Mesenchymal stem cell (in vitro differentiated cells and primary cell): ENCODE data around the gene PPTC7.

Experiments used
- DNase-seq: peaks from one replicate; pipeline ENCODE4 v3.0.0-alpha.2; 2013
- H2AFZ ChIP-seq: one replicate; pipeline ENCODE4 v1.6.1; 2013; ENCODE audit warnings: low read depth, mild to moderate bottlenecking, control low read depth, inconsistent platforms, low read length, moderate library complexity
- H2AK5ac ChIP-seq: 2 replicates; pipeline ENCODE4 v1.6.1; 2013; ENCODE audit warnings: low read length, moderate library complexity, mild to moderate bottlenecking, inconsistent platforms; ENCODE audit not compliant: severe bottlenecking
- H2BK120ac ChIP-seq: one replicate; pipeline ENCODE4 v1.6.1; 2013; ENCODE audit warnings: low read depth, mild to moderate bottlenecking, inconsistent platforms, low read length, moderate library complexity
- H2BK12ac ChIP-seq, 2 experiments: one replicate each; pipeline ENCODE4 v1.6.1; 2013; ENCODE audit warnings: inconsistent platforms in 2 of 2, low read length in 2 of 2, mild to moderate bottlenecking in 2 of 2, moderate library complexity in 2 of 2, control low read depth in 1 of 2
- H2BK15ac ChIP-seq: one replicate; pipeline ENCODE4 v1.6.1; 2013; ENCODE audit warnings: mild to moderate bottlenecking, low read depth, inconsistent platforms; ENCODE audit not compliant: poor library complexity, severe bottlenecking
- H2BK5ac ChIP-seq: 2 replicates; pipeline ENCODE4 v1.6.1; 2013; ENCODE audit warnings: low read depth, mild to moderate bottlenecking, low read length, control low read depth, inconsistent platforms; ENCODE audit not compliant: poor library complexity, severe bottlenecking
- H3K14ac ChIP-seq, 2 experiments: one replicate each; pipeline ENCODE4 v1.6.1; 2013; ENCODE audit warnings: inconsistent platforms in 2 of 2, low read length in 2 of 2, control low read depth in 1 of 2, mild to moderate bottlenecking in 1 of 2, moderate library complexity in 1 of 2
- H3K18ac ChIP-seq, 2 experiments: one replicate each; pipeline ENCODE4 v1.6.1; 2013; ENCODE audit warnings: inconsistent platforms in 2 of 2, low read length in 2 of 2, control low read depth in 1 of 2, low read depth in 1 of 2, mild to moderate bottlenecking in 1 of 2
- H3K23ac ChIP-seq, 2 experiments: one replicate each; pipeline ENCODE4 v1.6.1; 2013; ENCODE audit warnings: inconsistent platforms in 2 of 2, low read length in 2 of 2, mild to moderate bottlenecking in 2 of 2, moderate library complexity in 2 of 2, control low read depth in 1 of 2
- H3K27ac ChIP-seq: 2 replicates; pipeline ENCODE4 v1.5.1; 2013; ENCODE audit warnings: mild to moderate bottlenecking, moderate library complexity, low read length, control low read depth, inconsistent platforms; ENCODE audit not compliant: poor library complexity, severe bottlenecking
- H3K27me3 ChIP-seq, 2 experiments: 2 replicates each; pipeline versions ENCODE4 v1.6.1 to v1.7.0; 2013; ENCODE audit warnings: low read length in 2 of 2, mild to moderate bottlenecking in 2 of 2, moderate library complexity in 2 of 2, control low read depth in 1 of 2, inconsistent platforms in 1 of 2; ENCODE audit not compliant: control insufficient read depth in 1 of 2, insufficient read depth in 1 of 2
- H3K36me3 ChIP-seq, 2 experiments: 2 replicates each; pipeline versions ENCODE4 v1.6.1 to v1.7.0; 2013; ENCODE audit warnings: low read length in 2 of 2, control low read depth in 1 of 2, inconsistent platforms in 1 of 2, low read depth in 1 of 2, mild to moderate bottlenecking in 1 of 2; ENCODE audit not compliant: insufficient read depth in 2 of 2, control insufficient read depth in 1 of 2
- H3K4ac ChIP-seq, 2 experiments: one replicate each; pipeline ENCODE4 v1.6.1; 2013; ENCODE audit warnings: inconsistent platforms in 2 of 2, low read length in 2 of 2, mild to moderate bottlenecking in 2 of 2, moderate library complexity in 2 of 2, control low read depth in 1 of 2, low read depth in 1 of 2
- H3K4me1 ChIP-seq: 2 replicates; pipeline ENCODE4 v1.6.1; 2013; ENCODE audit warnings: low read depth, low read length, control low read depth; ENCODE audit not compliant: control insufficient read depth, insufficient read depth
- H3K4me2 ChIP-seq: 2 replicates; pipeline ENCODE4 v1.6.1; 2013; ENCODE audit warnings: low read length, mild to moderate bottlenecking, inconsistent platforms; ENCODE audit not compliant: poor library complexity, severe bottlenecking
- H3K4me3 ChIP-seq, 2 experiments: 2 replicates each; pipeline versions ENCODE4 v1.5.1 to v1.7.0; 2013; ENCODE audit warnings: low read length in 2 of 2, mild to moderate bottlenecking in 2 of 2, control low read depth in 1 of 2, low read depth in 1 of 2; ENCODE audit not compliant: insufficient read depth in 1 of 2
- H3K79me1 ChIP-seq: replicated peaks from 2 replicates; pipeline ENCODE4 v1.6.1; 2013; ENCODE audit warnings: mild to moderate bottlenecking, control low read depth, low read length, inconsistent platforms; ENCODE audit not compliant: poor library complexity, severe bottlenecking
- H3K9ac ChIP-seq: 2 replicates; pipeline ENCODE4 v1.7.0; 2013; ENCODE audit warnings: mild to moderate bottlenecking, low read length, moderate library complexity
- H3K9me3 ChIP-seq: 2 replicates; pipeline ENCODE4 v1.7.0; 2013; ENCODE audit warnings: mild to moderate bottlenecking, low read length; ENCODE audit not compliant: control insufficient read depth
- H4K8ac ChIP-seq: one replicate; pipeline ENCODE4 v1.6.1; 2013; ENCODE audit warnings: inconsistent platforms, mild to moderate bottlenecking, low read length, moderate library complexity
- H4K91ac ChIP-seq: one replicate; pipeline ENCODE4 v1.6.1; 2013; ENCODE audit warnings: mild to moderate bottlenecking, low read length, inconsistent platforms
- WGBS: methylation state at CpG from one replicate; pipeline ENCODE4 v1.1.7; 2013; ENCODE audit warnings: mixed read lengths; 5-methylcytosine and 5-hydroxymethylcytosine counted together

The PPTC7 gene

DNA sequence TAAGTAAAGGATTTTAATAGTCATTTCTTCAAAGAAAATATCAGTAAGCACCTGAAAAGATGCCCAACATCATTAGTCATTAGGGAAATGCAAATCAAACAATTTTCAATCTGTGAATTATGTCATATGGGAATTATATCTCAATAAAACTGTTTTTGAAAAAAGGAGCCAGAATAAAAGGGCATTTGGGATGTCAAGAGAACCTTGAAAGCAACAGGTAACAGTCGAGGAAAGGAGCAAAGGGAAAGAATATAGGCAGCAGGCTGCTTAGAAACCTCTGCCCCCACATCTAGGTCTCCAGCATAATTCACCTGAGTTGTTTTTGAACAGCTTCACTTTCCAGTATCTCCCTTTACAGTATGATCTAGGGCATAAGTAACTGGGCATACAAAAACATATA, 68.8 kb downstream of the PPTC7 start:
- DNase-seq = no peak
- no peaks in the 10 kb centered on the region for H3K4me1 ChIP-seq
- no peak overlapping the region for H2BK5ac ChIP-seq
- H3K79me1 ChIP-seq = no peaks in the 10 kb centered on the region
- no peaks in the 10 kb centered on the region for H3K36me3 ChIP-seq
- no peak overlapping the region for H3K14ac ChIP-seq
- H3K4me3 ChIP-seq = no peak overlapping the region
- H3K27ac ChIP-seq = no peak overlapping the region
- H3K23ac ChIP-seq = no peak overlapping the region
- no peak overlapping the region for H3K4me2 ChIP-seq
- H3K18ac ChIP-seq = no peak overlapping the region
- H3K27me3 ChIP-seq = peaks cover 0 to 3% of the 10 kb centered on the region in 2 experiments
- no peak overlapping the region for H3K9ac ChIP-seq
- 85% methylated on average over 1 of the region's 1 CpG for WGBS
- no peak overlapping the region for H3K4ac ChIP-seq
- H2AK5ac ChIP-seq = no peak overlapping the region
- no peaks in the 10 kb centered on the region for H3K9me3 ChIP-seq
- no peak overlapping the region for H2BK15ac ChIP-seq
- H2BK120ac ChIP-seq = no peak overlapping the region
- no peak overlapping the region for H2BK12ac ChIP-seq
- no peak overlapping the region for H2AFZ ChIP-seq
- no peak overlapping the region for H4K8ac ChIP-seq
- no peak overlapping the region for H4K91ac ChIP-seq

DNA sequence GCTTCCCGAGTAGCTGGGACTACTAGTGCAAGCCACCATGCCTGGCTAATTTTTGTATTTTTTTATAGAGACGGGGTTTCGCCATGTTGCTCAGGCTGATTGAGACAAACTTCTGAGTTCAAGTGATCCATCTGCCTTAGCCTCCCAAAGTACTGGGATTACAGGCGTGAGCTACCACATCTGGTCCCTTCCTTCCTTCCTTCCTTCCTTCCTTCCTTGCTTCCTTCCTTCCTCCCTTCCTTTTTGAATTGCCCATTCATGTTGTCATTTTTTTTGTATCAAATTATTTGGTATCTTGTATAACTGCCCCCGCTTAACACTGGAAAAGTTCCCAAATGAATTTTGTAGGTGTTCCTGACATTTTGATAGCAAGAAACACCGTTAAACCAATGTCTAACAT, 69.3 kb downstream of the PPTC7 start:
- no peak overlapping the region for H3K14ac ChIP-seq
- H3K4me1 ChIP-seq = no peaks in the 10 kb centered on the region
- H2BK15ac ChIP-seq = no peak overlapping the region
- no peak for DNase-seq
- H3K79me1 ChIP-seq = no peaks in the 10 kb centered on the region
- no peak overlapping the region for H3K9ac ChIP-seq
- H3K9me3 ChIP-seq = no peaks in the 10 kb centered on the region
- no peak overlapping the region for H2BK12ac ChIP-seq
- H2AFZ ChIP-seq = no peak overlapping the region
- no peak overlapping the region for H3K4me3 ChIP-seq
- H2BK120ac ChIP-seq = no peak overlapping the region
- H4K8ac ChIP-seq = no peak overlapping the region
- H4K91ac ChIP-seq = no peak overlapping the region
- no peaks in the 10 kb centered on the region for H3K36me3 ChIP-seq
- no peak overlapping the region for H2BK5ac ChIP-seq
- H3K27ac ChIP-seq = no peak overlapping the region
- H2AK5ac ChIP-seq = no peak overlapping the region
- H3K18ac ChIP-seq = no peak overlapping the region
- WGBS = 83% methylated on average over 6 of the region's 6 CpGs
- no peak overlapping the region for H3K23ac ChIP-seq
- peaks cover 0 to 3% of the 10 kb centered on the region in 2 experiments for H3K27me3 ChIP-seq
- no peak overlapping the region for H3K4me2 ChIP-seq
- H3K4ac ChIP-seq = no peak overlapping the region

DNA sequence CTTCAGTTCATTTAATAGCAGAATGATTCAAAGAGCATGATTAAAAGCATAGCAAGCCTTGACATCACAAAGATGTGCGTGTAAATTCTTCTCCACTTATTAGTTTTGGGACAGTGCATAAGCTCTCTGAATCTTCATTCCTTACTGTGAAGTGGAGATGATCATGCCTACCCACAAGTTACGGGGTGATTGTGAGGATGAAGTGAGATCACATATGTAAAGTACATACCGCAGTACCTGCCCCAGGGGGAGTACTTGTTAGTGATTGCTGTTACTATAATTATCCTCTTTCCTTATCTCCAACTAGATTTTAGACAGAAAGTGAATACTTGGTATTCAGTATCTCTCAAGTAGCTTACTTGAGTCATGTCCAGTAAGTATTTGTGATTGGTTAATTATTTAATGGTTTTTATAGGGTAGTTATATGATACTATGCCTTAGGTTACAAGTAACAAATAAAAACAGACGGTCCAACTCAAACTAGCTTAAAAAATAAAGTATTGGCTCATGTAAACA, 75.0 kb downstream of the PPTC7 start:
- no peak overlapping the region for H3K4me3 ChIP-seq
- no peak overlapping the region for H2BK12ac ChIP-seq
- 100% methylated on average over 1 of the region's 4 CpGs for WGBS
- no peak overlapping the region for H2BK15ac ChIP-seq
- H4K8ac ChIP-seq = no peak overlapping the region
- H2AK5ac ChIP-seq = no peak overlapping the region
- no peak for DNase-seq
- H3K27me3 ChIP-seq = peaks cover 0 to 3% of the 10 kb centered on the region in 2 experiments
- H3K79me1 ChIP-seq = no peaks in the 10 kb centered on the region
- H3K27ac ChIP-seq = no peak overlapping the region
- H3K9me3 ChIP-seq = no peaks in the 10 kb centered on the region
- no peaks in the 10 kb centered on the region for H3K4me1 ChIP-seq
- no peak overlapping the region for H2BK5ac ChIP-seq
- no peaks in the 10 kb centered on the region for H3K36me3 ChIP-seq
- H3K14ac ChIP-seq = no peak overlapping the region
- no peak overlapping the region for H3K4ac ChIP-seq
- H2BK120ac ChIP-seq = no peak overlapping the region
- H2AFZ ChIP-seq = no peak overlapping the region
- no peak overlapping the region for H3K4me2 ChIP-seq
- no peak overlapping the region for H3K18ac ChIP-seq
- H3K23ac ChIP-seq = no peak overlapping the region
- no peak overlapping the region for H4K91ac ChIP-seq
- no peak overlapping the region for H3K9ac ChIP-seq

DNA sequence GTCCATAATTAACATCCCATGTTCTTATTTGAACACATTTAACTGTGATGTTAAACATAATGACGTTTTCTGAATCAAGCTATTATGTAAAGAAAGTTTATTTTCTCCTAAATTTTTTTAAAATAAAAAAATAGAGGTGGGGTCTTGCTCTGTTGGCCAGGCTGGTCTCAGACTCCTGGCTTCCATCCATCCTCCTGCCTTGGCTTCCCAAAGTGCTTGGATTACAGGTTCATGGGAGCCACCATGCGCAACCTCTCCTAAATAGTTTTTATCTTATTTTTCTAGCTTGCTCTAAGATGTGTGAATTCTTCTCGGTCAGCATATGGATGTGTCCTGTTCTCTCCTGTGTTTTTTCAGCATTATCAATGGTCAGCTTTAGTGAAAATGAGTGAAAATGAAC, 77.8 kb downstream of the PPTC7 start:
- Histone ChIP-seq H2BK12ac (no peak overlapping the region), H2BK120ac (no peak overlapping the region), H3K14ac (no peak overlapping the region), H3K4me2 (no peak overlapping the region), H3K36me3 (no peaks in the 10 kb centered on the region), H4K91ac (no peak overlapping the region), H3K4me1 (peaks cover 8% of the 10 kb centered on the region), H3K27me3 (no peaks in the 10 kb centered on the region), H3K27ac (no peak overlapping the region), H3K79me1 (no peaks in the 10 kb centered on the region), H3K9me3 (no peaks in the 10 kb centered on the region), H3K4me3 (no peak overlapping the region), H3K18ac (no peak overlapping the region), H2AK5ac (no peak overlapping the region), H2BK5ac (no peak overlapping the region), H2AFZ (no peak overlapping the region), H3K4ac (no peak overlapping the region), H3K23ac (no peak overlapping the region), H3K9ac (no peak overlapping the region), H4K8ac (no peak overlapping the region), H2BK15ac (no peak overlapping the region)
- WGBS = 93% methylated on average over 1 of the region's 3 CpGs
- DNase-seq = no peak
